Brain pericyte (primary cell): Measurements from ENCODE around the gene SPATA22.
"Not testable (repeated sequence)": the region's sequence is repeated elsewhere in the genome, so short reads cannot be mapped to it uniquely, and the experiment has no call there.

ENCODE experiments used
- DNase-seq: peaks from one replicate; pipeline ENCODE4 v3.0.0-alpha.2; 2012; ENCODE audit warnings: low read depth, low spot score

SPATA22 gene

GRCh38 chr17:3471599-3471998 is at the start of gene SPATA22:
SPATA22 (minus strand) TSS chr17:3471819; CDS start chr17:3469325, 2,494 bp downstream.
- no peak for DNase-seq

DNA sequence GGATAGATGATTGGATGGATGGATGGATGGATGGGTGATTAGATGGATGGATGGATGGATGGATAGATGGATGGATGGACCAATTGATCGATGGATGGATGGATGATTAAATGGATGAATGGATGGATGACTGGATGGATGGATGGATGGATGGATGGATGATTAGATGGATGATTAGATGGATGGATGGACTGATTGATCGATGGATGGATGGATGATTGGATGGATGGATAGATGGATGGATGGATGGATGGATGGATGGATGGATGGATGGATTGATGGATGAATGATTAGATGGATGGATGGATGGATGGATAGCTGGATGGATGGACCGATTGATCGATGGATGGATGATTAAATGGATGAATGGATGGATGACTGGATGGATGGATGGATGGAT is 47.9 kb upstream of the SPATA22 start:
- not testable (repeated sequence) for DNase-seq

DNA sequence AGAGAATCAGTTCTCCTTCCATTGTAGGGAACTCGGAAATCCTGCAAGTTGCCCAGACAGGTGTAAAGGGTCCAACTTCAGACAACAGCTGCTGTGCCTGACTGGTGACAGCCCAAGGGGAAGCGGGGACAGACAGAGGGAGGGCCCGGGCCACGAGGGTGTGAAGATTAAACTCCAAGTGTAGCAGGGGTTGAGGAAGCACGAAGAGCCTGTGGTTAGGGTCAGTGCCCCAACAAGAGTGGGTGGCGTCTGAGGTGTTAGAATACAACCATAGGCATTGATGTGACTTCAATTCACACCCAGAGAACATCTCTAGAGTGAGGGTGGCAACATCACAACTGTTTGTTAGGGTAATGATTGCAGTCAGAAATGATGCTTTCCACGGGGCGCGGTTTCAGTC is 43.3 kb upstream of the SPATA22 start:
- DNase-seq, result no peak

GRCh38 chr17:3514167-3514566 is 42.5 kb upstream of the SPATA22 start:
- DNase-seq, result not testable (repeated sequence)

DNA sequence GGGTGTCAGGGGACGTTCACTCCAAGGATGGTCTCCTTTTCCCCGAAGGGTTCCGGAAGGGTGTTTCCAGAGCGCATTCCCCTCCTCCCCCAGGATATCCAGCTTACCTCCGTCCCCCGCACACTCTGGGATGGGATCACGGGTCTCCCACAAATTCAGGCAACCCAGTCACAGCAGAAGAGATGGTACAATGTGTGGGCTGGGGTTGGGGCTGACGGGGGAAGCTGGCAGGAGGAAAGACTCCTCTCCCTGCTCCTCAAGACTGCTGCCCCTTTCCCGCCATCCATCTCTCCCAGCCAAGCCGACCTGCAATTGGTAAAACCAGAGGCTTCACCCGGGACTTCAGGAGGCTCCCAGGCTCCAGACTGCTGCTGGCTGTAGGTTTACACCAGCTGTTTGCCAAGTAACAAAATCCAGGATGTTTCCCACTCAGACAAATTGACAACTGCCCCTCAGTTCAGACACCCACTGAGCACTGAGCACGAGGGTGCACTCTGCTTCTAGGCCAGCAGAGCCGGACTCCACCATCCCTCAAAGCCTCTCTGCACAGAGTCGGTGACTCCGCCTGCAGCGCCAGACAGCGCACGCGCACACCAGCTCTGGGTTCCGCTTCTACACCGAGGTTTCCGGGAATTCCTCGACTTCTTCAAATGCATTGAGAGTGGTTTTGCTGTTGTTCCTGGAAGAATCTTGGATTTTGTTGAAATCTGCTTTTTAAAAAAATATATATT is 41.9 kb upstream of the SPATA22 start:
- DNase-seq, result no peak

DNA sequence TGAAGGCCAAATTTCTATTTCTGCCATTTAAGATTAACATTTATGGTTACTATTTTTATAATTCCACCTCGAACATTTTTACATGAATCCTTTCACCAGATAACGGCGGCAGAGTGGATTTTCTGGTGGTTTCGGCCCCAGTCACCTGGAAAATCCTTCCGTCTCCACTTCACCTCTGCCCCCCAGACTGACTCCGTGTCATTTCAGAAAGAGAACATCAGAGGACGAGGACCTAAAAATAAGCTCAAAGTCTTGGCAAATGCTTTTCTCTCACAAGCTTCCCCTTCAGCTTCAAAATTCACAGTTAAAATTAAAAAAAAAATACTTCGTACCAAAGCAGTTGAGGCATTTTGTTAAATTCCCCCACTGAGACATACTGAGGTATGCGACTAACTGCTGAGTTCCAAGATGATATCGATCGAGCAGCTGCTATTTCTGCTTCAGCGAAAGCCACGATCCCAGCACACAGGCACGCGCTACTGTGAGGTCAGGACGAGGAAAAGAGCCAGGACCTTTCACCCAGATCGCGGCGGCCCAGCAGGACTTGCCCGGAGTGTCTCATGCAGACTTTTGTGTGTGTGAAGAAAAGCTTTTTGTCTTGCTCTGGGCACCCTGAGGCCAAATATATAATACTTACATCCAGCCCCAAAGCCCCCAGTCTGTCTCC is 41.0 kb upstream of the SPATA22 start:
- DNase-seq, result no peak

DNA sequence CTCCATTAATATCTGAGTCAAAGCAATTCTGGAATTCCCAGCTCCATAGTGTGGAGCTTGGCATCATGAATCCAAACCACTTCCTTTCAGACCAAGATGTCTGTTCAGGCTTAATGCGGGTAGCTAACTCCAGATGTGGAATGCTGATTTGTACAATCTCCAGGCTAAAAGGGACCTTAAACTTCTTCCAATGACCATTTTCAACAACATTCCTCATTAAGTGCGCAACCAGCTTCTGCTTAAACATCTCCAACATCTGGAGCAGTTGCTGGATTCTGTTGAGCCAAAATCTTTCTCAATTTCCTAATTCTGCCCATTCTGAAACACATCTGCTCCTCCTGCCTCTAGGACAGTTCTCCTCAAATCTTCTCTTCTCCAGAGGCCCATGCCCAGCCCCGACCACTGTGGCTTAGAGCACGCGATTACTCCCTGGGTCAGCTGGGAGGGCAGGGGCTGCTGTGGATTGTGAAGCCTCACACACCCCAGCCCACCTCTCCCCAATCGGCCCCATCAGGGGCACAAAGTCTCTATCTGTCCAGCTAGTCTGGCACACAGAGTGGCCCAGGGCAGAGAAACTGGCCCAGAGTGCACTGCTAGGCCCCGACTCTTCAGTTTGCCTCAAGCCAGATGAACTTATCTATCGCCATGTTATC is 40.4 kb upstream of the SPATA22 start:
- no peak for DNase-seq

DNA sequence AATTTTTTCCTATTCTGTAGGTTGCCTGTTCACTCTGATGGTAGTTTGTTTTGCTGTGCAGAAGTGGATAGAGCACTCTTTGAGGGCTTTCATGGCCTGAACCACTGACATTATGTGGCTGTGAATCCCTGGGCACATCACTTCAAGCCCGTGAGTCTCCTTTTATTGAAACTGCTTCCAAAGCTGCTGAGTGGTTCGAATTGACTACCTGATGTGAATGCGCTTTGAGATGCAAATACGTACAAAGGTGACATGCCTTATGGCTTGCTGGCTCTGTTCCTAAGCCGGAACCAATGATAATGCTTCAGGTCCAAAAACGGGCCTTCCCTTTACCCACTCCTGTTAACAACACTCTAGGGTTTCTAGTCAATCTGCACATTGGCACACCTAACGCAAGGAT is 38.5 kb upstream of the SPATA22 start:
- DNase-seq, result no peak

DNA sequence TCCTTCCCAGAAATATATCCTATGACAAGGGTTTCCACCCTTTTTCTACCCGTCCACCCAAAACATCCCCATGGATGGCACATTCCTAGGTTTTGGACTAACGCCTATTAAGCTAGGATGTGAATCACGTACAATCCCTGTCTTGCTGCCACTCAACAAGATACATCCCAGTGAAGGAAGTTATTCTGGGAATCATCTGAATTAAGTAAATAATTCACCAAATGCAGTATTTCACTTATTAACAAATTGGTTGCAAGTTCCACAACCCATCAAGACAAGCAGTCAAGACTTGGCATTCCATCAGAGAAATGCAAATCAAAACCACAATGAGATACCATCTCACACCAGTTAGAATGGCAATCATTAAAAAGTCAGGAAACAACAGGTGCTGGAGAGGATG is 36.2 kb upstream of the SPATA22 start:
- no peak for DNase-seq

- DNase-seq, result no peak
Observed at GRCh38 chr17:3507071-3507470, 35.5 kb upstream of the SPATA22 start.

DNA sequence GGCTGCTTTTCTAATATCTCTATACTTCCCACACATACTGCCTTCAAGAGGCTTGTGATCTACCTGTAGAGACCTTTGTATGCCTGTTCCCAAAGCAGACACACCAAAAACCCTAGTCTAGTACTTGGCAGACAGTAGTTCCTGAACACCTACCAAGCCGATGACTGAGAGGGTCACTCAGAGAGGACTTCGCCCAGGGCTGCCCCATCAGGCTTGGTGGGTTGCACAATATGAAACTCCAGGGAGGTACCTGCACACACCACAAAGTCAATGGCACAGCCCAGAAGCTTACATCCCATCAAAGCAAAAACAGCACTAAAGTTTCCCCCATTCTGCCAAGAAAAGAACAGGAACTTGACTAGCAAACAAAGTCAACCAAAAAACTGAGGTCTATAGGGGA is 34.4 kb upstream of the SPATA22 start:
- DNase-seq, result no peak

GRCh38 chr17:3505008-3505407 is 33.4 kb upstream of the SPATA22 start:
- no peak for DNase-seq

DNA sequence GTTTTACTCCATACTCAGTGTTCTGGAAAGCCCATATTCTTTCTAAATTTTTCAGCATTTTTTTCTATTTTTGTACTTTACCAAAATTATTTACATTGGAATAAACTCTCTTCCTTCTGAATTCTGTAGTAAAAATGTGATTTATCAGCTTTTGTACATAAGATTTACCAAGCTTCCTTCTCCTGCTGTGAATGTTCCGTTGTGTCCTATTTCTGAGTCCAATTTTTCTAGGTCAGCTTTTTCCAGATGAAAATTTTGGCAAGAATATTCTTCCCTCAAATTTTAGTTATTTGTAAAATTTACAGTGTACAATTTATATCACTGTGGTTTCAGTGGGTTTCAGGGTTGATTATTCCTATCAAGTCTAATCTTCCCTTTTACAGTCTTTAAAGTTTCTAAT is 31.7 kb upstream of the SPATA22 start:
- DNase-seq, result no peak

GRCh38 chr17:3502466-3502865 is 30.8 kb upstream of the SPATA22 start:
- DNase-seq, result no peak

GRCh38 chr17:3501344-3501743 is 29.7 kb upstream of the SPATA22 start:
- no peak for DNase-seq

- no peak for DNase-seq
Observed at GRCh38 chr17:3497101-3497500, 25.5 kb upstream of the SPATA22 start.

DNA sequence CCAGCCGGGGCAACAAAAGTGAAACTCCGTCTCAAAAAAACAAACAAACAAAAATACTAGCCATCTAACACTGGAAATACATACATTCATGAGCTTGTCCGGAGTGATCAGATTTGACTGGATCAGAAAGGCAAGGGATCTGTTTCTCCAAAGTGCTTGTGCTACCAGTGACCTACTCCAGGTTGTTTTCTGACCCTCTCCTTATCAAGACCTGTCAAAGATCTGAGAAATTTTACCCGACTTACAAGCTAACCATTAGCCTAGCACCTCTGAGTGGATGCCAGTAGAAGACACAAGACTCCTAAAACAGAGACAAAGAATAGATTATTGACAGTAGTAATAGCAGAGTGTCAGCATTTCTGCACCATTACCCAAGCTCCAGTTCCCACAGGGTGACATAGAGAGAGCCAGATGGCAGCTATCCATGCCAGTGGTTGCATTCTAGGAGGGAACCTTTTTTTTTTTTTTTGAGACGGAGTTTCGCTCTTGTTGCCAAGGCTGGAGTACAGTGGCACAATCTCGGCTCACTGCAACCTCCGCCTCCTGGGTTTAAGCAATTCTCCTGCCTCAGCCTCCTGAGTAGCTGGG is 14.0 kb upstream of the SPATA22 start:
- no peak for DNase-seq

GRCh38 chr17:3482852-3483251 is 11.2 kb upstream of the SPATA22 start:
- DNase-seq, result no peak

DNA sequence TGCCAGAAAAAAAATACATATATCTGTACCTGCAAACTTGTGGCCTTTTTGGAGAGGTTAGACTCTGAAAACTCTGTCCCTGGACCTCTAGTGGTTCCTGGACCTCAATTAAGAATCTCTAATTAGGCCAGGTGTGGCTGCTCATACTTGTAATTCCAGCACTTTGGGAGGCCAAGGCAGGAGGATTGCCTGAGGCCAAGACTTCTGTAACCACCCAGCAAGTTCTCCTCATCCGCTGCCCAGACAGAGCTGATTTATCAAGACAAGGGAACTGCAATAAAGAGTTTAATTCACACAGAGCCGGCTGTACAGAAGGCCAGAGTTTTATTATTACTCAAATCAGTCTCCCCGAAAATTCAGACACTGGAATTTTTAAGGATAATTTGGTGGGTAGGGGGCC is 8.4 kb upstream of the SPATA22 start:
- DNase-seq, result no peak

- no peak for DNase-seq
Observed at GRCh38 chr17:3475812-3476610, 4.4 kb upstream of the SPATA22 start, which contains the start of gene ASPA. ASPA (plus strand) TSS chr17:3475997; CDS start chr17:3476160, 163 bp downstream.

DNA sequence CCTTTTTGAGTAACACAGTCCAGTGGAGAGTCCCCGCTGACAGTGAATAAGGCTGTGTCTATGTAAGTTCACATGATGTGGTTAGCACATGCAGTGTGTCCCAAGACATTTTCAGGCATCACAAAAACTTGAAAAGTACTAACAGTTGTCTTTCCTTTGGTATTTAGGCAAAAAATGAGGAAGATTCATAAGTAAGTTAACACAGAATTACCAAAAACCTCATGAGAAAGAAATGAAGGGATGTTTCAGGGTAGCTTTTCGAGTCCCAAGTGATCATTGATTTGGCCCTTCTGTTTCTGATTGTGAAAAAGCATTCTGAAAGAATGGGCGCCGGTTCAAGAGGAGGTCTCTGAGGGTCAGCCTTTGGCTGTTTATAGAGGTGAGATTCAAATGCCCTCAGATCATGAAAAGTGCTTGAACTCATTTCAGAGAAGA is 3.6 kb upstream of the SPATA22 start:
- DNase-seq, result no peak

DNA sequence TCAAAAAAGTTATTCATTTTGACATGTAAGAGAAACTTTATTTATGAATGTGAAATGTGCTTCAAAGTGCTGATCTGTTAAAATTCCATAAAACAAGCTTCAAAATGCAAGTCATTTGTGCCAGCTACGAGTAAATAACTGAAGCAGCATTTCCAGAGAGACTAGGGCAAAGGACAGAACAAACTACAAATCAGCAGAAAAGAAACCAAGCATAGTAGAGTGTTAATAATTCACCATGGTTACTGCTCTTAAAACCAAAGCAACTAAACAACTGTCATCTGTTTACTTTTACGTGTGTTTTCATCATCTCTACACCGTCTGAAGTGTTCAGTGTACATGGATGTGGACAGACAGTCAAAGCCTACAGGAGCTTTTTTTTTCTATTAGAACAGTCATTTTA is 2.6 kb upstream of the SPATA22 start:
- DNase-seq, result no peak
